GM13976 (cell line): ENCODE measurements around the gene TEX26.

ENCODE experiments used
- DNase-seq: peaks from one replicate; pipeline ENCODE4 v3.0.0; 2012; ENCODE audit warnings: low spot score
- in situ Hi-C: fragments of 300-500 bp; cut with MboI; formaldehyde crosslinking; loops from one replicate; pipeline ENCODE4 v1.12.0; 2022; ENCODE audit warnings: low sequenced_read_pairs, mixed read lengths, inconsistent platforms; ENCODE audit not compliant: unreplicated experiment
- TF ChIP-seq, protein P1 (sequence below): IDR thresholded peaks from 2 replicates; pipeline ENCODE4 v1.5.1; 2012; ENCODE audit warnings: borderline replicate concordance, mild to moderate bottlenecking; ENCODE audit not compliant: insufficient read depth; ENCODE audit errors: extremely low read depth, missing control alignments, control extremely low read depth

TEX26 gene

DNA sequence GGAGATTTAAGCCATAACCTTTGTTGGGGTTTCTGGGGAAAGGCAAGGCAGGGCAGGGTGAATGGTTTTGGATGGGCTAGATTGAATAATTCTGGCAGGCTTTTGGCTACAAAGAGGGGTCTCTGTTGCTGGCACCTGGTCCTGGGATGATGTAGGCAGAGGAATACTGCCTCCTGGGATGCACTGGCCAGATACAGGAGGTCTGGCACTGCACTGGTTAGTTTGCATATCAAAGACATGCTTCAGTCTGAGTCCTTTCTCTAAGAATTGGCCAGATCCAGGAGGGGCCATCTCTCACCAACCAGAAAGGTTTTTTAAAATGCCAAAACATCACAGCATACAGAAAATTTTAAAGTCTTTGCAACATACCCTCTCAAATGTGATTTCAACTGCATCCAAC is 34.4 kb upstream of the TEX26 start:
- TF ChIP-seq, protein P1, sequence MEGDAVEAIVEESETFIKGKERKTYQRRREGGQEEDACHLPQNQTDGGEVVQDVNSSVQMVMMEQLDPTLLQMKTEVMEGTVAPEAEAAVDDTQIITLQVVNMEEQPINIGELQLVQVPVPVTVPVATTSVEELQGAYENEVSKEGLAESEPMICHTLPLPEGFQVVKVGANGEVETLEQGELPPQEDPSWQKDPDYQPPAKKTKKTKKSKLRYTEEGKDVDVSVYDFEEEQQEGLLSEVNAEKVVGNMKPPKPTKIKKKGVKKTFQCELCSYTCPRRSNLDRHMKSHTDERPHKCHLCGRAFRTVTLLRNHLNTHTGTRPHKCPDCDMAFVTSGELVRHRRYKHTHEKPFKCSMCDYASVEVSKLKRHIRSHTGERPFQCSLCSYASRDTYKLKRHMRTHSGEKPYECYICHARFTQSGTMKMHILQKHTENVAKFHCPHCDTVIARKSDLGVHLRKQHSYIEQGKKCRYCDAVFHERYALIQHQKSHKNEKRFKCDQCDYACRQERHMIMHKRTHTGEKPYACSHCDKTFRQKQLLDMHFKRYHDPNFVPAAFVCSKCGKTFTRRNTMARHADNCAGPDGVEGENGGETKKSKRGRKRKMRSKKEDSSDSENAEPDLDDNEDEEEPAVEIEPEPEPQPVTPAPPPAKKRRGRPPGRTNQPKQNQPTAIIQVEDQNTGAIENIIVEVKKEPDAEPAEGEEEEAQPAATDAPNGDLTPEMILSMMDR, result no peak
- in situ Hi-C loops, result no loop called here
- DNase-seq, result no peak

DNA sequence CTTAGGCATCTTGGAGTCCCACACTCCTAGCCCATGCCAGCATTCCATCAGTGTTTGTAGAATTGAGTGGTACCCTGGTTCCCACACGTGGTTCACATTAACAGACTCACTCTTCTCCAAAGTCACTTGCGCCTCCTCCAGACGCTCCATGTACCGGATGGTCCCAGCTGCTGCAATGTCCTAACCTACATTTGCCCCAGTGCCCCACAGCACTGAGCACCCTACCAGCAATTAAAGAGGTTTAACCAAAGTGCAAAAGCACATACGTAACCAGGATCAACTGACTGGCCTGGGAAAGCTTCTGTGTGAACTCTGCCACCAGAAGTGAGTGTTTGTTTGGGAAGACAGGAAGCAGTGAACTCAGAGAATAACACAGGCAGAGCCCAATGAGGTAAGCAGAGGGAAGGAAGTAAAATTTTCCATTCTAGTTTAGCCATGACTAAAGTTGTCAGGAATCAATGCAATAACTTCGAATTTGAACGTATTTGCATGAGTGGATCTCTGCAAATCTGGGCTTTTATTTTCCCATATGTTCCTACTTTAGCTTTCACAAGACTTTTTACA is 33.7 kb upstream of the TEX26 start:
- TF ChIP-seq, protein P1, result no peak

DNA sequence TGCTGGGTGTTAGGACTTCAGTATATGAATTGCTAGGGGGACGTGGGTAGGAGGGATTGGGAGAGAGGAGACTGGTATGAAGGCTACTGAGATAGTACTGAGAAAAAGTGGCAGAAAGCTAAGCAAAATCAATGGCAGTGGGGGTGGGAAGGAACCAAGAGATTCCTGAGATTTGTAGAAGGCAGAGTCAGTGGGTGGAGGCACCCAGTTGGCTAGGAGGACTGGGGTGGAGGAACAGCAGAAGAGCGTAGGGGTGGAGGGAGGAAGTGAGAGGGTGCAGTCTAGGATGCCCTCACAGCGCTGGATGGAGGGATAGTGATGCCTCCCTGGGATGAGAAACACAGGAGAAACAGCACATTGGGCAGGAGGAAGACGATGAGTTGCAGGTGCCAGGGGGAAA is 32.0 kb upstream of the TEX26 start:
- no peak for DNase-seq
- TF ChIP-seq, protein P1, result no peak
- in situ Hi-C loops, result no loop called here

More for the DNA sequence above, 33.7 kb upstream of the TEX26 start:
- no peak for DNase-seq
- in situ Hi-C loops, result no loop called here

DNA sequence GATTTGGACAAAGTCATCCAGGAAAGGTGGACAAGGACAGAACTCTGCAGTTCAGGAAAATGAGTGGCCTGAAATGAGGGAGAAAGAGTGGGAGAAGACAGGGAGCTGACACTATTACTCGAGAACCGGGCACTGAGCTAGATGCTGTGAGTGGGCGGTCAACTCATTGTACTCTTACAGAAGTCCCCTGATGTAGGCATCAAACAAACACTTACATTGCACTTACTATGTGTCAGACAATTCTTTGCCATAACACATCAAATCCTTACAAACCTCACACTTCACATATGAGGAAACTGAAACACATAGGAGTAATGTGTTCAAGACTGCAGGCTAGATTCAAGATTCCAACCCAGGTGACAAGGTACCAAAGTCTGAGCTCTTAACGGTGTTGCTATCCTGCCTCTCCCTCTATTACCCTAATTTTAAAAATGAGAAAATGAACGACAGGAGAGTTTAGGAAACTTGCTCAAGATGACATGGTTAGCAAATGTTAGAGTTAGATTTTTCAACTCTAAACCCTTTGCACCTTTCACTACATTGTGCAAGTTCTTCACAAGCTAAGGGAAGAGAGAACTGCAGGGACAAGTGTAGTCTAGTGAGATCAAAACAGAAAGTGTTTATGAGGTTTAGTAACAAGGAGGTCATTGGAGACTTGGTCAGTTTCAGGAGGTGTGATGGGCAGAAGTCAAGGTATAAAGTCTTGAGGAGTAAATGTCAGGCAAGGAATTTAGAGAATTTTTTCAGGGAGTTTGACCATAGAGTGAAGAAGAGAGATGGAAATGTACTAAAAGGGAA is 31.3 kb upstream of the TEX26 start:
- TF ChIP-seq, protein P1, result no peak
- no peak for DNase-seq
- in situ Hi-C loops, result no loop called here

DNA sequence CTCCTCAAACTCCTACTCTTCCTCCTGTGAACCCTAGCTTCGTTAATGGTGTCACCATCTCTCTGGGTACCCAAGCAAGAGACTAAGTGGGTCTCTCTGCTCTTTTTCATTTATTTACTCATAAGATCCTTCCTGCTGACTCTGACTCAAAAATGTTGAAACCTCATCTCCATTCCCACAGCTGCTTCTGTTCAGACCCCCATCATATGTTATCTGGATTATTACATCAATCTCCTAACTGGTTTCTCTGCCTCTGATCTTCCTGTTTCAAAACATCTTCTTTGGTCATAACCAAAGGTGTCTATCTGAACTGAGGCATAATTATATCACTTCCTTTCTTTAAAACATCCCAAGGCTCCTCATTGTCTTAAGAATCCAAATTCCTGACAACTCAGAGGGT is 28.4 kb upstream of the TEX26 start:
- in situ Hi-C loops, result no loop called here
- TF ChIP-seq, protein P1, result no peak
- no peak for DNase-seq

DNA sequence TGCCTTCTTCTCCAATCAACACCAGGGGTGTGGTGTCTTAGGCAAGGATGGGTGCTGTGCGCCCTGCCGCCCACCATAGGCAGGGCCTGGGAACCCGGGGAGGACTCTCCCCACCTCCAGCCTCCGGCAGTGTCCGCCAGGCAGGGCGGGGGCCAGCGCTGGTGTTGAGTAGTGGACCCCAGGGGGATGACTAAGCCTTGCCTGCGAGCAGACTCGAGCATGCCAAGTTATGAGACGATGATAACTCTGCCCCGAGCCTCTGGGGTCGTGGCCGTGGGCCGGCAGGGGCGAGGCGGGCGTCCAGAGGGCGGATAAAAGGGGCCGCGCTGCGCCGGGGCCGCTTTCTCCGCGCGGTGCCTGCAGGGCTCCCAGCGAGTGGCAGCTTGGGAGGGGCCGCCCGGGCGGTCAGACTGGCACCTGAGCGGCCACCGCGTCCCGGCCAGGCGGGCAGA is 26.5 kb upstream of the TEX26 start, which contains the start of gene MEDAG:
Gene MEDAG, plus strand, starts transcription at position 340 of the 452 bp plus-strand sequence. CDS start 245 bp downstream, outside the sequence.
- DNase-seq, result no peak
- in situ Hi-C loops, result no loop called here
- TF ChIP-seq, protein P1, result no peak
